Left ventricle myocardium superior (tissue), 1 donor: ENCODE measurements around the gene TIGAR. TPM values are rescaled to one million over a fixed set of nuclear protein-coding genes. Genes with fewer than 3 reads are reported as not detected.

Experiments
- ATAC-seq: fragments of 200-7000 bp; cut with Tn5 transposase; one replicate; pipeline ENCODE4 v1.9.1; 2020; ENCODE audit warnings: mild to moderate bottlenecking, moderate library complexity
- DNase-seq: peaks from one replicate; pipeline ENCODE4 v3.0.0-alpha.2; 2020
- intact Hi-C: fragments of 100-400 bp; cut with micrococcal nuclease; formaldehyde crosslinking; loops from one replicate; pipeline ENCODE4 v1.11.0; 2022
- total RNA-seq: library from RNA; stranded (reverse); fragmentation: NEBNext Ultra II Directional; extraction: Animal tissue kit (Norgen Biotek cat#: 25700); gene quantifications from one replicate; pipeline ENCODE4 v1.2.1, GENCODE V29; 2021
- donor health status: DM: no; HTN: yes; CAD: no; lungs with severe emphysema.

TIGAR gene
- total RNA-seq, 1 donor from 2014 or later = 14.4 TPM

DNA sequence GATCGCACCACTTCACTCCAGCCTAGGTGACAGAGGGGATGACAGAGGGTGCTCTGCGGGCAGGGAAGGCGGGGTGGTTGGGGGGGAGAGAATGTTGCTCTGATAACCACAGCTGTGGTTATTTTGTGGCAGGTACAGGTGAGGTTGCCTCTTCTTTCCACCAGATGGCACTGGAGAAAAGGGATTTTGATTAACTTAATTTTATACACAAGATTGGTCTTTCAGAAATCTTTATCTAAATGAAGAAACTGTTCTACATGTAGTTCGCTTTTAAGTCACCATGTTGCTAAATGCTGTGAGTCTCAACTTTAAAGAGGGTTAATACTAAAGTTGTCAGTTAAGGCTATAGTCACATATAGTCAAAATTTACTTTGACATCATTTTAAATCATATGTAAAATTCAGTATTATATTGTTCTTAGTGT is 32.8 kb downstream of the TIGAR start:
- peak; percentile 51 for ATAC-seq
- no peak for DNase-seq
- intact Hi-C loops = no loop called here

DNA sequence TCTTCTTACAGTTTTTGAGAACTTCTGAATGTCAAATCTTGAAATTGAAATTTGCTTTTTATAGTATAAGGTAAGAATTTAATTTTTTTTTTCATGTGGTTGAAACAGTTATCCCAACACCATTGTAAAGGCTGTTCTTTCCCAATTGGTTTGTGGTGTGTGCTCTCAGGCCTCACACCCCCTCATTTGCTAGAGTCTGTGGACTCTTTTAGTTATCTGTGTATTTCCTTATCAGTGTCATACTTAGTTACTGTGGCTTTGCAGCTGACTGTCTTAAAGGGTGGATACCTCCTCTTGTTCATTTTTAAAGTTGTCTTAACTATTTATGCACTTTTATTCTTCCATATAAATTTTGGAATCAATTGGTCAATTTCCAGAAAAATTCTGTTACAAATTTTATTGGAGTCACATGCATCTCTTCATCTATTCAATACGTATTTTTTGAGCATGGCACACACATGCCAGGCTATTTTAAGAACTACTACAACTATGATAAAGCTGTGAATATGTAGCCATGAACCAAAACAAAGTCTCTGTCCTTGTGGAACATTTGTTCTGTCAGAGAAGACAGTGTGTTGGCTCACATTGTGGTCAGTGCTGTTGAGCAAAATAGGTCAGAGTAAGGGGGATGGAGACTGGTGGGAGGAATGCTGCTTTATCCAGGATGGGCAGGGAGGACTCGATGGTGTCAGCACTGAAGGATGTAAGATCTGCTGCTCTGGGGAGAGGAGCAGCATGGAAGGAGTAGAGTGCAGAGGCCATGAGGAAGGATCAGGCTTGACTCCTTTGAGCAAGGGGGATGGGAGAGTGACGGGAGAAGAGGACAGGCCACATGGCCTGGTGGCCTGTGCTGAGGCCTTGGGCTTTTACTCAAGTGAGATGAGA is 34.4 kb downstream of the TIGAR start:
- ATAC-seq (peak; percentile 91), DNase-seq (no peak)
- intact Hi-C loops = no loop called here

DNA sequence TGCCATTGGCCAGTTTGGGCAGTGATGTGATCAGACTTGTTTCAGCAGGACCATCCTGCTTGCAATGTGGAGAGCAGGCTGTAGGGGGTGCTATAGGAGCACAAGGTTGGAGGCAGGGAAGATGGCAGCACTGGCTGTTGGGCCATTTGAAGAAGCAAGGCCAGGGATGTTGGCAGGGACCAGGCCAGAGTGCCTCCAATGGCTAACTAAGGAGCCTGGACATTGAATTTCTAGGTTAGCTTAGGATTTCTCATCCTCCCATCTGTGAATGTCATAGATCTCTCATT is 35.0 kb downstream of the TIGAR start:
- intact Hi-C loops = no loop called here
- no peak for ATAC-seq
- no peak for DNase-seq

DNA sequence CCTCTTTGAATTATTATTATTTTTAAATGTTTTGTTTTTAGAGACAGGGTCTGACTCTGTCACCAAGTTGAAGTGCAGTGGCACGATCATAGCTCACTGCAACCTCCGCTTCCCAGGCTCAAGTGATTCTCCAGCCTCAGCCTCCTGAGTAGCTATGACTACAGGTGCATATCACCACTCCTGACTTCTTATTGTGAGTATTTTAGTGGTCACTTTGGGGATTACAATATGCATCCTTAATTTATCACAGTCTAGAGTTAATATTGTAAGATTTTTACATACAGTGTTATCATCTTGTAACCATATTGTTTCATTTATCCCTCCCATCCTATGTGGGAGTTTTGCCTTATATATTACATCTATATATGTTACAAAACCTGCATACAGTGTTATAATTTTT is 45.1 kb downstream of the TIGAR start:
- intact Hi-C loops = no loop called here
- no peak for ATAC-seq
- DNase-seq = no peak

DNA sequence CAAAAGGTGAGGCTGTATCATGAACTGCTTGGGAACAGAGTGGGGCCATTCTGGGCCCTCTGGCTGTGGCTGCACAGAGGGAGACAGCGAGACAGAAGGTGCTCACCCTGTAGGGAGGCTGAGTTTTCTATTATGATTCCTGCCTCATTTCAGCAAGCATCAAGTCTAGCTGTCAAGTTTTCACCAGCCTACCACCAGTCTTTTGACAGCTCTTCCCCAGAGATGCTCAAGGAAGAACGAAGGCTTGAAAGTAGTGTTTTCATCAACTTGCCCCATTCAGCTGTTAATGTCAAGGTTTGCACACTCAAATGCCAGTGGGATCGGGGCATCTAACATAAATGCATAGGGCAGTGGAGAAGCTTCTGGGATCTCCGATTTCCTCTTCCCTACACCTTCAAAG is 48.5 kb downstream of the TIGAR start:
- intact Hi-C loops = no loop called here
- no peak for DNase-seq
- no peak for ATAC-seq

DNA sequence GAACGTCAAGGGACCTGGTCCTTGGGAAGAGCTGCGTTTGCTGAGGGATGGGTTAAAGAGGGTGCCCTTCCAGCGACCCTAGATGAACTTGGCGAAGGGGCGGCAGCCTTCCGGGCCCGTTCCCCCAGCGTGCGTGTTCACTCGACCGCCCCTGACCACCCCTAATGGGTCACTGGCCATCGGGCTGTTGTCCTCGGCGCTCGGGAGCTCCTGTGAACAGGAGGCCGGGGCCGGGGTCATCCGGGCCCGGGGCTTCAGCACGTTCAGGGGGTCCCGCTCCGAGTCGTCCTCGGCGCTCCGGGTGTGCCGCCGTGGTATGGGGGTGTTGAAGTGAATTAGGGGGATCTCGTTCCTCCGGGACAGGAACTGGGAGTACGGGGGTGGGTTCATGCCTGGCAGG is 49.3 kb downstream of the TIGAR start:
- DNase-seq = no peak
- intact Hi-C loops = no loop called here
- ATAC-seq = no peak

DNA sequence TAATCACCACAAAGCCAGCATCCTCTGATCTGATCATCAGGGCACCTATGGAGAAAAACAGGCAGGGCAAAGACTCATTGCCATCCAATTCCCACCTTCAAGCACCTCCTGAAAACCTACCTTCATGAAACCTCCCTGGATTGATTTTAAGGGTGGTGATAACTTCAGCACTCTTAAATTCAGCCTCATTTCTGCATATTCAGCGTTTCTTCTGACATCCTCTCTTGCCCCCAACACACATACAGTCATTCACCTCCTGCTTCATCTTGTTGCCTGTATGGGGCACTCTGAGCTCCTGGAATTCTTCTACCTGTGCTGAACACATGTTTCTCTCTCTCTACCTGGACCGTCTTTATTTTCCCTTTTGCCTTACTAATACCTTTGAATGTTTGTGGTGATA is 51.6 kb downstream of the TIGAR start:
- no peak for ATAC-seq
- DNase-seq = no peak
- intact Hi-C loops = no loop called here

DNA sequence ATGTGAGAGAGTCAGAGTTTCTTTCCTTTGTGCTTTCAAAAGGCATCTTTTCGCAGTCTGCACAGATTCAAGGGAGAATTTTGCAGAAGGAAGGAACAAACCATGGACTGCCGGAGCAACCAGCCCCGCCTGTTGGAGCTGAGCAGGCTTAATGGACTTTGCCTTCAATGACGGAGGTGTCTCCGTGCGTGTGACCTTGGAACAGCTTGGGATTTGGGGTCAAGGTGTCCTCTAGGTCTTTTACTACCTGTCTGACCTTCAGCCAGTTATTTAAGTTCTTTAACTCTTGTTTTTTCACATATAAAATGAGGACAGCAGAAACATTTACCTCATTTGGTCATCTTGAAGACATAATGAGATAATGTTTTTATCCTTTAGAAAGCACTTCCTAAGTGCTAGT is 54.4 kb downstream of the TIGAR start:
- intact Hi-C loops = no loop called here
- DNase-seq (no peak), ATAC-seq (no peak)

DNA sequence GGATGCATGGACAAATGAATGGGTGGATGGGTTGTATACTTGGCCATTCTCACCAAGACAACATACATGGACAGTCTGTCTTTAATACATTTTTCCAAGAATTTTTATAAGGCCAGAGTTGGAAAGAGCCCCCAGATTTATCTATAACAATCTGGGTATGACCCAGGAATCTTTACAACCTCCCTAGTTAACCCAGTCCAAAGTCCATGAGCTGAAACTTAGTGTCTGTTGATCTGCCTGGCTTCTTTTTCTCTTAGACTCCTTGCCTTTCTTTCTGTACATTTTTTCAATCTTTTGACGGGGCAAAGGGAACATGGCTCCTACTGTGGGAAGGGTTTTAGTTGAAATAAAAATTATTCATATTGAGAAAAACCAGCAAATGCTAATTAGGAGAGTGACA is 57.8 kb downstream of the TIGAR start:
- DNase-seq = no peak
- no peak for ATAC-seq
- intact Hi-C loops = no loop called here

DNA sequence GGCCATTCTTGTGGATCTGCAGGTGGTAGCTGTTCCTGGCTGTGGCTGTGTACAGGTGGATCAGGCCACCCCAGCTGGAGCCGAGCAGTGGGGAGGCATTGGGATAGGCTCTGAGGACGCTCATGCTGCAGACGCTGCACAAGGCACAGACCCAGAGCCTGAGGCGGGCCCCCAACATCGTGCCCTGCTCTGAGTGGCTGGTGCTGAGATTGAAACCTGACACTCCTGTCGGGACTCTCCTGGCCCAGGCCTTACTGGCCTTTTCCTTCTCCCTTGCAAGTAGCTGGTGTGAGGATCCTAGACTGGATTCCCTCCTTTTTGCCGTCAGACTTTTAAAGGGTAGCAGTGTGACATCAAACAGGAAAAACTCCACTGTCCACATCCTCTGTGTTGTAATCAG is 58.4 kb downstream of the TIGAR start, which contains the start of gene FGF23:
Gene FGF23 (minus strand): TSS at position 308 of the 400 bp plus-strand sequence. CDS start 130 bp downstream, at position 178.
- DNase-seq (peak; percentile 33), ATAC-seq (peak; percentile 61)
- intact Hi-C loops = no loop called here

DNA sequence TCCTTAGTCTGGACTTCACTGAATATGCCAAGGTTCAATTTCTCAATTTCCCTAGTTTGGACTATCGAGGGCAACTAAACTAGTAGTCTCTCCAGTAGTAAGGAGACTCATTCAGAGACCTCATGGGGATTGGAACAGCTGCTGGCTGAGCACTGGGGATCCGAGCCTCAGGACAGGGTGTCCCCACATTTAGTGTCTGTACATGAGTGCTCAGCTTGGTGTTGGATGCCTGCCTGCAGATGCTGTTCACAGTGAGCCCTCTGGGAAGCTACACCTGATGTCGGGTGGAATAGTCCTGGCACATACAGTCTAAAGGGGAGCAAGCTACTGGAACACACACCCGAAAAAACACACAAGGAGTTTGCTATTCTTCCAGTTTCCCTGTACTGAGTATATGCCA is 59.3 kb downstream of the TIGAR start:
- intact Hi-C loops = no loop called here
- DNase-seq = no peak
- no peak for ATAC-seq

DNA sequence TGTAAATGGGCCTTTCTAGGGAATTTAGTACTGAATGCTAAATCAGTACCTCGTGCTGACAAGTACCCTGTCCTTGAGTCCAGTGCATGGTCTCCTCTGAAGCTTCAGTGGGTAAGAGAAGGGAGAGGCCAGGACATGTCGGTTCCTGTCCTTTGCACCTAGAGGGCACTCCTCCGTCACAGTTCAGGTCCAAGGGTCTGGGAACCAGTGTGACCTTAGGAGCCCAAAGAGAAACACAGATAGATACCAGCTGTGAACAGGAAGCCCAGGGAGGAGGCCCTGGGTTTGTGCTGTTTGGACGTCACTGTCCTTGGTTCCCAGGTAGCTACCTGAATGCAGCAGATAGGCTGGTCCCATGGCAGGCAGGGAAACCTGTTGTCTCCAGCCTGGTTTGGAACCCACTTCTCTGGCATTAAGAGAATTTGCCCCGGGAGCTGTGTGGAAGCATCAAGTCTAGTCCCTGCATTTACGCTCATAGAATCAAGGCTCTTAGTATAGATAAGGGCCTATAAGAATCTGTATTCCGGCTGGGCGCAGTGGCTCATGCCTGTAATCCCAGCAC is 62.4 kb downstream of the TIGAR start:
- intact Hi-C loops = no loop called here
- no peak for DNase-seq
- ATAC-seq = no peak

DNA sequence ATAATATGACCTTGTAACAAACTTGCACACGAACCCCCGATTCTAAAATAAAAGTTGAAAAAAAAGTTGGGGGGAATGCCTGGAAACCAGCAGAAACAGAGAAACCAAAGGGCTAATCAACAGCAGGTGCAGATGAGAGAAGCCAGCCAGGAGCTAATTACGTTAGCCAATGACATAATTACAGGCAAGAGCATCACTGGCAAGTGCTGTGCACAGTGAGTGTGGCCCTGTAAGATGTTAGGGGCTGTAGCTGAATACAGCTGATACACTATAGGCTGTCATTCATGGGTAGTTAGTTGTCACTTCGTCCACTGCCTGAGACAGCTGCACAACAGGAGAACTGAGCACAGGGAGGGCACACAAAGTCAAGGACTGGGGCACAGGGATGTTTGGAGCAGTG is 65.8 kb downstream of the TIGAR start:
- no peak for DNase-seq
- intact Hi-C loops = no loop called here
- no peak for ATAC-seq

DNA sequence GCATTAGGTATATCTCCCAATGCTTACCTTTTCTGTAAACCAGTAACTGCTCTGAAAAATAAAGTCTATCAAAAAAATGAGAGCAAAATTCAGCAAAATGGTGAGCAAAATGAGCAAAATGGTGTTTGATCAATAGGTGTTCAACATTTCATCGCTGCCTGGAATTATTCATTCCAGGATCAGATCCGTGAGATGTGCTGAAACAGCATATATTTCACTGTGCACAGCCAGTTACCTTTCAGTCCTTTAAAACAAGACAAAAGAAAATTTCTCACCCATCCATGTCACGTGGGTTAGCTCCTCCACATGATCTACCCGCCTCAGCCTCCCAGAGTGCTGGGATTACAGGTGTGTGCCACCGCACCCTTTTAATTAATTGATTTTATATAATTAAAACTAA is 66.6 kb downstream of the TIGAR start:
- DNase-seq = no peak
- no peak for ATAC-seq
- intact Hi-C loops = no loop called here

DNA sequence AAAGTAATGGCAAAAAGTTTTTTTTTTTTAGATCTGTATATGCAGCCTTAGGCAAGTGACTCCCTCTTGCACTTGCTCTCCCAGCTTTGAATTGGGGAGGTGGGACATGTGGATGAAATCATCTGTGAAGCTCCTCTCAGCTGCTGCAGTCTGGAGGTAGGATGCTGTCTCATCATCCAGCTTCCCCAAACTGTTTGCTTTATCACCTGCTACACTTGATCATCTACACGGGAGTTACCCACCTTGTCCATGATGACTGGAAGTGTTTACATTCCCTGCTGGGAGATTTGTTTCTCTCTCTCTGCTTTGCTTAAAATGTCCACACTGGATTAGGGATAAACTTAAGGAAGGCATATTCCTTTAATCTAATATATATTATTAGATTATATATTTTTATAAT is 67.0 kb downstream of the TIGAR start:
- ATAC-seq (no peak), DNase-seq (no peak)
- intact Hi-C loops = no loop called here

DNA sequence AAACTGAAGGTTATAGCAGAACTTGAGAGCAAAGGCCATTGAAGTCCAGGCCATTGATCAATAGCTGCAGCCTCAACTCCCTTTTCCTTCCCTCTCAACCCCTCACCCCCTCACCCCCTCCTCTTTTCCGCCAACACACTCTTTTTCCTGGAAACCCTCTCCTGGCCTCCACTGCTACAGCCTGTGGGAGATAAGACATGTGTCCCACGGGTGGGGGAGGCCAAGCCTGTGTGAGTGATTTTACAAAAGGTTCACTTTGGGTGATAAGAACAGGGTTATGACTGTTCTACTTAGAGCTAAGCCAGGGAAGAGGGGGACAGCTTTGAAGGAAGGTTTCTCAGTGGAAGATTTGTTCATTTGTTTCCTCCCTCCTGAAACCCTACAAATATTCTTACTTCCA is 67.6 kb downstream of the TIGAR start:
- ATAC-seq = no peak
- DNase-seq = no peak
- intact Hi-C loops = no loop called here

DNA sequence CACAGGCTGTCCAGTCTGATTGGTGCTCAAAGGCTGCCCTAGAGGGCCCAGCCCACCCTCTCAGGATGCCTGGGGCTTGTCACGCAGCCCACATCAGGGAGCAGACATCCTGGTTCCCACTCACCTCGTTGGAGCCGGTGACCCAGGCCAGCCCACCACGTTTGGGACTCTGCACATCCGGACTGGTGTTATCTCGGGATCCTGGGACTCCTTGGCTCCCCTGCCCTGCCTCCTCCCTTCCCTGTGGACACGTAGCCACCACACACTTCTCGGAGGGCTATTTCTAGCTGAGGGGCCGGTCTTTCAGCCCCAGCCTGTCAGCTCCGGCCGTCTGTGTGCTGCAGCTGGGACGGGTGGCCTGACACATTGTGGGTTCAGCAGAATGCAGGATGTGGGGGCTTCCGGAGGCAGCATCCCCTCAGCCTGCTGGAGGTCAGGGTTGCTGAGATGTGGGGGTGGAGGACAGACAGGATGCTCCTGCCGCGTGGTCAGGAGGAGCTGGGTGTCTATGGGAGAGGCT is 71.3 kb downstream of the TIGAR start:
- intact Hi-C loops = no loop called here
- peak; percentile 36 for DNase-seq
- peak; percentile 57 for ATAC-seq

DNA sequence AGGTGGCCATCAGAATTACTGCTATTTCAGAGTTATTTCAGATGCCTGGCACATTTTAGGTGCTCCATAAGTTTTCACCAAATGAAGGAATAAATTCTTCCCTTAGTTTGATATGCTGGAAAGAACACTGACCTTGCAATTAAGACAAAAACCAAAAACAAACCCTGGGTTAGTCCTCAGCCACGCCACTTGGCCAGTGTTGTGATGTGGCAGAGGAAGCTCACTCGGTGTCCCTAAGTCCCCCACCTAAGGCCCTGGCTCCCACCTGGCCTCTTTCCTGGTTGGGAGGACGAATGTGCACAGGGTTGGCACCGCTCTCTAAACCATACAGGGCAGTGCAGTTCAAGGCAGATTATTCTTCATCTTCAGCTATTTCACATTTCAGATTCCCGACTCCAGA is 72.2 kb downstream of the TIGAR start:
- no peak for DNase-seq
- intact Hi-C loops = no loop called here
- no peak for ATAC-seq

DNA sequence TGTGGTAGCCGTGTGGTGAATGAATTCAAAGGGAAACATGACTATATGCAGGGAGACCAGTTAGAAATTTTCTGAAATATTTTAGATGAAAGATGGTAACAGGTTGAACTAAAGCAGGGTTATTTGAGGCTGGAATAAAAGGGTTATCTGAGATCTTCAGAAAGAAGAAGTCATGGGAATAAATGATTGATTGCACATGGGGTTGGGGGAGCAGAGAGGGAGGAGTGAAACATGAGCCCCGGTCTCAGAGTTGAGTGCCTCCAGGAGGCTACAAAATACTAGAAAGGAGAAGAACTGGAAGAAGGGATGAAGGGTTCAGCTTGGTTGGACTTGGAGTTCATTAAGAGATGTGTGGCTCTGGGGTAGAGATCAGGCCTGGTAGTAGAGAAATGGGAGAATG is 74.8 kb downstream of the TIGAR start:
- no peak for ATAC-seq
- intact Hi-C loops = no loop called here
- DNase-seq = no peak

DNA sequence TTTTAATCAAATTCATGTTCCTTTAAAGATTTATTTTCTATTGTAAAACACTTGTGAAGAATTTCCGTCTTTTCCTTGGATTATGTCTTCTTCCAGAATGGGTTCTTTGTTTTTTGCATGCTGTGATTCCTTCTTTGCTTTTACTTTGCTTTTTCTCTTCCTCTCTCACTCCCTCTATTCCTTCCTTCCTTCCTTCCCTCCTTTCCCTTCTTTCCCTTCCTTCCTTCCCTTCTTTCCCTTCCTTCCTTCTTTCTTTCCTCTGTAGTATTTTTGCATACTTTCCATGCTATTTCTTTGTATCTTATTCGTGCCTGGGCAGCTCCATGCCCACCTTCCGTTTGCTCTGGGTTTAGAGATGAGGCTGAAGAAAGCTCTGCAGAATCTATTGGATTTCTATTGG is 80.1 kb downstream of the TIGAR start:
- DNase-seq (no peak), ATAC-seq (no peak)
- intact Hi-C loops = no loop called here

DNA sequence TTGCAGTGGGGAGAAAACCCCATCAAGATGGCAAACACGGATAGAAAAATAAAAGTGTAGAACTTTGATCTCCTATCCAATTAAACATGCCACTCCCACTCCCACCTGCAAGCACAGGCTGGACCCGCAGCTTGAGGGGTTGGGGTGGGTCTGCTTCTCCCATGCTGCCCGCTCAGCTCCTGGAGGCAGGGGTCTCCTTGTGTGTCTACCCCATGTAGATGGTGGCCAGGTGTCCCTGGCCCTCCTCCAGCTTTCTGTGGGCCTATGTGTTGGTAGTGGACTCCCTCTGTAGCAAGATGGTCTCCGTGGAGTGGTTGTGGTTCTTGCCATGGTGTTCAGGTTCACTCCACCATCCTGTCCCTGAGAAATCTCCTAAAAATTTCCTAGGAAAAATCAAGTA is 82.0 kb downstream of the TIGAR start:
- DNase-seq (no peak), ATAC-seq (no peak)
- intact Hi-C loops = no loop called here
